Inflammatory macrophage (primary cell): ENCODE data around the gene RGCC.

Source experiments
- DNase-seq, 2 donors: peaks; one replicate each; pipeline ENCODE4 v3.0.0-alpha.2; 2020 to 2022

Gene RGCC

GRCh38 chr13:41520016-41520659 is 62.8 kb downstream of the RGCC start:
- DNase-seq: peak; percentile 75 to 76
